Endometrial microvascular endothelial cells (primary cell): ENCODE results near the gene DYNC1I1. TPM values are rescaled to one million over a fixed set of nuclear protein-coding genes. Genes with fewer than 3 reads are reported as not detected.

Experiments
- in situ Hi-C: cut with HindIII; loops from 2 replicates; pipeline ENCODE4 v1.10.0; 2017; ENCODE audit warnings: low sequenced_read_pairs, low pct_unique_long_range_greater_than_20kb; ENCODE audit errors: inconsistent ontology term
- total RNA-seq: library from RNA; depleted of rRNA; stranded (reverse); fragments of >200 nt; gene quantifications from one replicate; pipeline ENCODE4 v1.2.3, GENCODE V29; 2015; ENCODE audit errors: inconsistent ontology term

DYNC1I1 gene
- total RNA-seq, 1 donor from 2014 or later = 0.28 TPM

GRCh38 chr7:95840953-95841950 is 68.9 kb downstream of the DYNC1I1 start:
- in situ Hi-C loops = no loop called here

GRCh38 chr7:95843286-95843685 is 70.9 kb downstream of the DYNC1I1 start:
- in situ Hi-C loops = no loop called here

GRCh38 chr7:95845007-95845406 is 72.7 kb downstream of the DYNC1I1 start:
- in situ Hi-C loops = no loop called here

- in situ Hi-C loops = no loop called here
These were observed 74.7 kb downstream of the DYNC1I1 start for GRCh38 chr7:95847061-95847460.

- in situ Hi-C loops = no loop called here
These were observed 87.1 kb downstream of the DYNC1I1 start for GRCh38 chr7:95859429-95859828.

GRCh38 chr7:95861041-95861440 is 88.7 kb downstream of the DYNC1I1 start:
- in situ Hi-C loops = no loop called here

GRCh38 chr7:95863623-95864022 is 91.3 kb downstream of the DYNC1I1 start:
- in situ Hi-C loops = no loop called here

- in situ Hi-C loops = no loop called here
These were observed 93.5 kb downstream of the DYNC1I1 start for GRCh38 chr7:95865716-95866371.

GRCh38 chr7:95867309-95867708 is 95.0 kb downstream of the DYNC1I1 start:
- in situ Hi-C loops = no loop called here

GRCh38 chr7:95871075-95871848 is 98.9 kb downstream of the DYNC1I1 start:
- in situ Hi-C loops = no loop called here

GRCh38 chr7:95871896-95872295 is 99.5 kb downstream of the DYNC1I1 start:
- in situ Hi-C loops = no loop called here

- in situ Hi-C loops = no loop called here
These were observed 101.8 kb downstream of the DYNC1I1 start for GRCh38 chr7:95874129-95874528.

- in situ Hi-C loops = no loop called here
These were observed 102.3 kb downstream of the DYNC1I1 start for GRCh38 chr7:95874541-95875265.

GRCh38 chr7:95875519-95875918 is 103.2 kb downstream of the DYNC1I1 start:
- in situ Hi-C loops = no loop called here

- in situ Hi-C loops = no loop called here
These were observed 106.3 kb downstream of the DYNC1I1 start for GRCh38 chr7:95878677-95879076.

- in situ Hi-C loops = no loop called here
These were observed 109.2 kb downstream of the DYNC1I1 start for GRCh38 chr7:95881597-95881996.

GRCh38 chr7:95883217-95883616 is 110.9 kb downstream of the DYNC1I1 start:
- in situ Hi-C loops = no loop called here

- in situ Hi-C loops = no loop called here
These were observed 114.2 kb downstream of the DYNC1I1 start for GRCh38 chr7:95886501-95887090.
